ENCODE data around the gene DNAAF9.

- TF ChIP-seq POLR2A (IDR thresholded peaks at IDR 0.05; ENCODE audit: low read length) (no peak), GATA1 (IDR thresholded peaks at IDR 0.05; ENCODE audit: low read depth, low read length) (no peak)
These were observed 12.8 kb upstream of the DNAAF9 start for GRCh38 chr20:3420211-3420707.

All from erythroblast (primary cell).